GM11168 (cell line): ENCODE data around the gene LASP1NB.
"Not testable (repeated sequence)": the region's sequence is repeated elsewhere in the genome, so short reads cannot be mapped to it uniquely, and the experiment has no call there.

Source experiments
- in situ Hi-C: fragments of 300-500 bp; cut with MboI; formaldehyde crosslinking; loops from one replicate; pipeline ENCODE4 v1.12.0; 2022; ENCODE audit warnings: low sequenced_read_pairs; ENCODE audit not compliant: unreplicated experiment

Gene LASP1NB

DNA sequence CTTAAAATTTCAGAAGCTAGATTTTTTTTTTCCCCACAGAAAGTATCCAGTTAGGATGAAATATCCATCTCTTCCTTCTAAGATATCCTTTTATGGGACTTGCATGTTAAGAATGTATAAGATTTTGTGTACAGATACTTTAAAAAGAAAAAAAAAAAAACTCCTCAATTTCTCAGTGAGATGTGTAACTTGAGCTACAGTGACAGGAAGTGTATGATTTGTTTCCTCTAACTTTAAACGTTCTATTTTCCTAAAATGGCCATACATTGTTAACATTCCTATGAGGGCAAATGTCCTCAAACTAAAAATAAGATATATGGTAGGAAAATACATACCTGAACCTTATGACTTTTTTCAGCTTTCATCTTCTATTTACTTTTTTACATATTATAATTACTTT is 32.9 kb downstream of the LASP1NB start:
- in situ Hi-C loops: no loop called here

DNA sequence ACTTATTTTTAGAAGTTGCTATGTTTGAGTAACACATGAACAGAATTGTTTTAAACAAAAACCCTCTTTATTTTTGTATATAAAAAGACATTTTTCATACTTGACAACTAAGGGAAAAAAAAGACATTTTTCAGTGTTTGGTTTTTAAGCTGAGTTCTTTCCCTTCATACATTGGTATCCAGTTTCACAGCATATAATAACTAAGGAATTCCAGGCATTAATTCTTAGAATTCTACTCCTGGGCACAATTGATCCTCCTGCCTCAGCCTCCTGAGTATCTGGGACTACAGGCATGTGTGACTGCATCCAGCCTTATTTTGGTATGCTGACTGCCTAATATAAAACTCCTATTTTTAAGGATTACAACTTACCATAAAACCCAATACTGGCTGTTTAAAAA is 33.3 kb downstream of the LASP1NB start:
- in situ Hi-C loops: no loop called here

DNA sequence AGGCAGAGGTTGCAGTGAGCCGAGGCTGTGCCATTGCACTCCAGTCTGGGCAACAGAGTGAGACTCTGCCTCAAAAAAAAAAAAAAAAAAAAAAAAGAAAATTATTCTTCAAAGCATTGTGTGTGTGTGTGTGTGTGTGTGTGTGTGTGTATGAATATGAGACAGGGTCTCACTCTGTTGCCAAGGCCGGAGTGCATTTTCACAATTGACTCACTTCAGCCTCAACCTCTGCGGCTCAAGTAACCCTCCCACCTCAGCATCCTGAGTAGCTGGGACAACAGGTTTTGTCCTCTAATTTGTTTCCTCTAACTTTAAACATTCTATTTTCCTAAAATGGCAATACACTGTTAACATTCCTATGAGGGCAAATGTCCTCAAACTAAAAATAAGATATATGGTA is 34.1 kb downstream of the LASP1NB start:
- in situ Hi-C loops: no loop called here

DNA sequence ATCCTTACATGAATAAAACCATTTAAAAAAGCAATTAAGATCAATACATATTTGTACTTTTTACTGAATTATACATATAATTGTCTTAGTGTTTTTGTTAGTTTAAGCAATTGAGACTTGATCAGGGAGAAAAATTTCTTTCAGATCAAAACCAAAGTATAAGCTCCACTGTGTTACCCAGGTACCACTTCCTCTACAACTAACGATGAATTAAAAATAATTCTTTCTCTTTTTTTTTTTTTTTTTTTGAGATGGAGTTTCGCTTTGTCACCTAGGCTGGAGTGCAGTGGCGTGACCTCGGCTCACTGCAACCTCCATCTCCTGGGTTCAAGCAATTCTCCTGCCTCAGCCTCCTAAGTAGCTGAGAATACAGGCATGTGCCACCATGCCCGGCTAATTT is 35.0 kb downstream of the LASP1NB start:
- in situ Hi-C loops: no loop called here

DNA sequence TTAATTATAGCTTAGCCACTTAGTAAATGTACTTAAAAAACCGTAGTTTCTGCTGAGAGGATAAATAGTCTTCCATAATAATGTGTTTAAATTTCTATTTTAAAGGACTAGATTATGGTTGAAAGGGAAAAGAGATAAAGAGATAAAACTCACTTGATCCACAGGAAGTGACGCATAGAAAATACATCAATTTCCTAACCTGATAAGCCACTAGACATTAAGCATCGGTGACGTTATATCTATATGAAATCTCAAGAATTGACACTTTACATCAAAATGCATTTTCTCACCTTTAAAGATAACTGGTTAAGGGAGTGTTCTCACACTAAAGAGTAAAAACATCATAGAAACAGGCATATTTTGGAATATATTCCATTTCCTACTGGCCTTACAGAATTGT is 36.0 kb downstream of the LASP1NB start:
- in situ Hi-C loops: no loop called here

DNA sequence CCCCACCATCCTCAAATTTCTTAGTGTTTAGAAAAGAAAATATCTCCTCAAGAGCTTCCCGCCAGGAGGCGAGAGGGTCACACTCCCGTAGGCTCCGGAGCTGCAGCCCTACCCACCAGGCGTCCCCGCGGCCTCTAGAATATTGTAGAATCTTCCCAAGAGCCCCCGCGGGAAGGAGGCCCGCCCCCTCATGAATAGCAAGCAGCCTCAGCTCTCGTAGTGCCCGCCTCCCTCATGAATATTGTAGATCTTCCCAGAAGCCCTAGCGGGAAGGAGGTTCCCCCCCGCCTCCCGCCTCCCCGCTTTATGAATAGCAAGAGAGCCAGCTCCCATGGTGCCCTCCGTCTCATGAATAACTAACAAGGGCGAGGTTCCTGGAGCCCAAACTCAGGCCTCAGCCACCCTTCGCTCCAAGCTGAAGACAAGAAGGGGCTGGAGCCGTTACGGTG is 41.9 kb downstream of the LASP1NB start, which contains the start of gene FBXO47:
Gene FBXO47 (minus strand): TSS at position 114 of the 449 bp plus-strand sequence. CDS start 4,378 bp downstream, outside the sequence.
- in situ Hi-C loops: no loop called here

DNA sequence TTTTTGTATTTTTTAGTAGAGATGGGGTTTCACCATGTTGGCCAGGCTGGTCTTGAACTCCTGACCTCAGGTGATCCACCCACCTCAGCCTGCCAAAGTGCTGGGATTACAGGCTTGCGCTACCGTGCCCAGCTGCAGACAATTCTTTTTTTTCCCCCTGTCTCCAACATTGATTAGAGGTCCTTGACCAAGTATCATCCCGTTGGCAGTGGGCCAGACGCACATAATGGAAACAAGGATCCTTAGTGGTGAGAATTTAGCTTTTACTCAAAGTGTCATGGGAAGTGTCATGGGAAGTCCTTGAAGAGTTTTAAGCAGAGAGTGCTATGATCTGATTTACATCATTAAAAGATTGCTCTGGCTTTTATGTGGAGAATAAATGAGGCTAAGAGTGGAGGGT is 43.9 kb downstream of the LASP1NB start:
- in situ Hi-C loops: no loop called here

DNA sequence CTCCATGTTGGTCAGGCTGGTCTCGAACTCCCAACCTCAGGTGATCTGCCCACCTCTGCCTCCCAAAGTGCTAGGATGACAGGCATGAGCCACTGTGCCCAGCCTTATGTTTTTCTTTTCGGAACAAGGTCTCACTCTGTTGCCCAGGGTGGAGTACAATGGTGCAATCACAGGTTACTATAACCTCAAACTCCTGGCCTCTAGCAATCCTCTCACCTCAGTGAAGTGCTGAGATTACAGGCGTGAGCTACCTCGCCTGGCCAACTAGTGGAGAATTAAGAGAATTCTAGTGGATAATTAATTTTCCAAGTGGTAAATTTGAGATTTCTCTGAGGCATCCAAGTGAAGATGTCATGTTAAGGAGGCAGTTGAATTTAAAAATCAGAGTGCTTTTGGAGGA is 44.7 kb downstream of the LASP1NB start:
- in situ Hi-C loops: no loop called here

DNA sequence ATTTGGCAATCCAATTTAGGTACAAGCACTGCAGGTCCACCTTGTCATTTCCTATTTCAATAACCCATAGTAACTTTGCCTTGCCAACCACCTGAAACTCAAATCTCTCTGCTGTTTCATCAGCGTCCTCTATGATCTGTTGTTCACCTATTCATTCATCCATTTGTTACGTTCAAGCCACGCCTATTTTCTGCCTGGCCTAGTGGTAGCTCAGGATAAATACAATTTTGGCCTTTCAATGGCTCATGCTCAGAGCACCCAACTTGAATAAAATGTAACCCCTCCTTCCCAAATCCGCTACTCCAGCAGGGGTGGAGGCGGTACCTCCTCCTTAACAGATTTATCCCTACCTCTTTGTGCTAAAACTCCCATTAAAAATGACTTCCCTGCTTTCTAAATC is 45.4 kb downstream of the LASP1NB start:
- in situ Hi-C loops: no loop called here

DNA sequence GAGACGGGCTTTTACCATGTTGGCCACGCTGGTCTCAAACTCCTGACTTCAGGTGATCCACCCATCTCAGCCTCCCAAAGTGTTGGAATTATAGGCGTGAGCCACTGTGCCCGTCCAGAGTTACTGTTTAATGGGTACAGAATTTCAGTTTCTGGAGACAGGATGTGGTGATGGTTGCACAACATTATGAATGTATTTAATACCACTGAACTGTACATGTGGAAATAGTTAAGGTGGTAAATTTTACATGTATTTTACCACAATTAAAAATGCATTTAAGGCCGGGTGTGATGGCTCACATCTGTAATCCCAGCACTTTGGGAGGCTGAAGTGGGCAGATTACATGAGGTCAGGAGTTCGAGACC is 50.8 kb downstream of the LASP1NB start:
- in situ Hi-C loops: not testable (repeated sequence)

DNA sequence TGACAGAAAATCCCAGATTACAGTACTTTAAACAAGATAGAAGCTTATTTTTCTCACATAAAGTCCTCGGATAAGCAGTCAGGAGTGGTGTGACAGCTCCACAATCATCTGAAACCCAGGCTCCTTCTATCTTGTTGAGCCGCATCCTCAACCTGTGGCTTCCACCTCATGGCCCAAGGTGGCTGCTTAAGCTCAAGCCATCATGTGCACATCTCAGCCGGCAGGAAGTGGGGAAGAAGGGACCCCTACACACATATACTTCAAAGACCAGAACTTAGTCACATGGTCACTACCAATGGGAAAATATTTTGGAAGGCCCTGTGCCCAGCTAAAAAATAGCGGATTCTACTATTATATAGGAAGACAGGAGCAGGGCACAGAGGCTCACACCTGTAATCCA is 52.8 kb downstream of the LASP1NB start:
- in situ Hi-C loops: no loop called here
